Hematopoietic multipotent progenitor cell treated with erythropoietin and hydrocortisone succinate and interleukin-3 and kit ligand, for 17 days (in vitro differentiated cells): ENCODE results near the gene ZNRD2.
"Not testable (repeated sequence)": the region's sequence is repeated elsewhere in the genome, so short reads cannot be mapped to it uniquely, and the experiment has no call there.

Experiments
- DNase-seq: peaks from one replicate; pipeline ENCODE4 v3.0.0-alpha.2; 2015; ENCODE audit warnings: low spot score

Gene ZNRD2, protein sequence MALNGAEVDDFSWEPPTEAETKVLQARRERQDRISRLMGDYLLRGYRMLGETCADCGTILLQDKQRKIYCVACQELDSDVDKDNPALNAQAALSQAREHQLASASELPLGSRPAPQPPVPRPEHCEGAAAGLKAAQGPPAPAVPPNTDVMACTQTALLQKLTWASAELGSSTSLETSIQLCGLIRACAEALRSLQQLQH

DNA sequence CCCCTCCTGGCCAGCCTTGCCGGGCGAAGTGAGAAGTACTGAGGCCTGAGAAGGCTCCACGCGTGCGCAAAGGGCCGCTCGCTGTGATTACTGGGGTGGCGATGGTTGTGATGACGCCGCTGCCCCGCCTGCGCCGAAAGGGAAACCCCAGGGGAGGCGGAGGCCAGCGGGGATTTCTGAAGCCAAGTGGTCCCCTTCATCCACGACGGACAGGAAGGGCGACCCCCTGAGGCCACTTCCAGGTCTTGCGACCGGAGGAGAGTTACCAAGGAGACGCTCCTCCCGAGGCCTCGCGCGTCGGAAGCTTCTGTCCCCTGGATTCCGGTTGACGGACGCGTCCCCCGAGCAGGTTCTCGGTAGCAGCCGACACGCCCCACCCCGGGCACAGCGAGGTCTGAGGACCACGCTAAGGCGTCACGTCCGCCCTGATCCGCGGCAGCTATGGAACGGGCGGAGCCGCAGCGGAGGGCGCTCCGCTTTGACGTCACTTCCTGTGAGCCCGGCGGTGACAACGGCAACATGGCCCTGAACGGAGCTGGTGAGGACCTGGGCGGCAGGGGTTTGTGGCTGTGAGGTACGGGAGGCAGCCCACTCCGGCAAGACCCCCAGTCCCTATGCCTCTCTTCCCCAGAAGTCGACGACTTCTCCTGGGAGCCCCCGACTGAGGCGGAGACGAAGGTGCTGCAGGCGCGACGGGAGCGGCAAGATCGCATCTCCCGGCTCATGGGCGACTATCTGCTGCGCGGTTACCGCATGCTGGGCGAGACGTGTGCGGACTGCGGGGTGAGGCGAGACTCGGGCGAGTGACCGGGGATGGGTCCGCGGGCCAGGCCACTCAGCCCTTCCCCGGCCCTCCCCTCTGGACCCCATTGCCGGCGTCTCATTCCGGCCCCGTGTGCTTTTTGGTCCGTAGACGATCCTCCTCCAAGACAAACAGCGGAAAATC lies at the start of gene ZNRD2:
TSS of gene ZNRD2 (plus strand) at position 505 of the 946 bp plus-strand sequence. CDS start at position 520, 15 bp downstream.
- DNase-seq: peak; percentile 97

DNA sequence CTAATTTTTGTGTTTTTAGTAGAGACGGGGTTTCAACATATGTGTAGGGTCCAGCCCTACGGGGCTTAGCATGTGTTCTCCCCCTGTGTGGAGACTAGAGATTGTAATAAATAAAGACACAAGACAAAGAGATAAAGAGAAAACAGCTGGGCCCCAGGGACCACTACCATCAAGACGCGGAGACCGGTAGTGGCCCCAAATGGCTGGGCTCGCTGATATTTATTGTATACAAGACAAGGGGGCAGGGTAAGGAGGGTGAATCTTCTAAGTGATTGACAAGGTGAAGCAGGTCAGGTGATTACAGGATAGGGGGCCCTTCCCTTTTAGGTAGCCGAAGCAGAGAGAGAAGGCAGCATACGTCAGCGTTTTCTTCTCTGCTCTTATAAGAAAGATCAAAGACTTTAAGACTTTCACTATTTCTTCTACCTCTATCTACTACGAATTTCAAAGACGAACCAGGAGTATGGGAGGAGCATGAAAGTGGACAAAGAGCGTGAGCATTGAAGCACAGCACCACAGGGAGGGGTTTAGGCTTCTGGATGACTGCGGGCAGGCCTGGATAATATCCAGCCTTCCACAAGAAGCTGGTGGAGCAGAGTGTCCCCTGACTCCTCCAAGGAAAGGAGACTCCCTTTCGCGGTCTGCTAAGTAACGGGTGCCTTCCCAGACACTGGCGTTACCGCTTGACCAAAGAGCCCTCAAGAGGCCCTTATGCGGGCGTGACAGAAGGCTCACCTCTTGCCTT lies 48.3 kb upstream of the ZNRD2 start:
- DNase-seq: not testable (repeated sequence)

DNA sequence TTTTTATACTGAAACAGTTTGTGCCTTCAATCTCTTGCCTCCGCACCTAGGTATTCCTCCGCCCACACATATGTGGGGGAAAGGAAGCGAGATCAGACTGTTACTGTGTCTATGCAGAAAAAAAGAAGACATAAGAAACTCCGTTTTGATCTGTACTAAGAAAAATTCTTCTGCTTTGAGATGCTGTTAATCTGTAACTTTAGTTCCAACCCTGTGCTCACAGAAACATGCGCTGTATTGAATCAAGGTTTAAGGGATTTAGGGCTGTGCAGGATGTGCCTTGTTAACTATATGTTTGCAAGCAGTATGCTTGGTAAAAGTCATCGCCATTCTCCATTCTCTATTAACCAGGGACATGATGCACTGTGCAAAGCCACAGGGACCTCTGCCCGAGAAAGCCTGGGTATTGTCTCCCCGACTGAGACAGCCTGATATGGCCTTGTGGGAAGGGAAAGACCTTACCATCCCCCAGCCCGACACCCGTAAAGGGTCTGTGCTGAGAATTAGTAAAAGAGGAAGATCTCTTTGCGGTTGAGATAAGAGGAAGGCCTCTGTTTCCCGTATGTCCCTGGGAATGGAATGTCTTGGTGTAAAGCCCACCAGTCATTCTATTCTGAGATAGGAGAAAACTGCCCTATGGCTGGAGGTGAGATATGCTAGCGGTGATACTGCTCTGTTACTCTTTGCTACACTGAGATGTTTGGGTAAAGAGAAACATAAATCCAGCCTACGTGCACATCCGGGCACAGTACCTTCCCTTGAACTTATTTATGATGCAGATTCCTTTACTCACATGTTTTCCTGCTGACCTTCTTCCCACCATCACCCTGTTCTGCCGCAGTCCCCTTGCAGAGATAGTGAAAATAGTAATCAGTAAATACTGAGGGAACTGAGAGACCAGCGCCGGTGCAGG lies 47.3 kb upstream of the ZNRD2 start:
- DNase-seq: not testable (repeated sequence)

DNA sequence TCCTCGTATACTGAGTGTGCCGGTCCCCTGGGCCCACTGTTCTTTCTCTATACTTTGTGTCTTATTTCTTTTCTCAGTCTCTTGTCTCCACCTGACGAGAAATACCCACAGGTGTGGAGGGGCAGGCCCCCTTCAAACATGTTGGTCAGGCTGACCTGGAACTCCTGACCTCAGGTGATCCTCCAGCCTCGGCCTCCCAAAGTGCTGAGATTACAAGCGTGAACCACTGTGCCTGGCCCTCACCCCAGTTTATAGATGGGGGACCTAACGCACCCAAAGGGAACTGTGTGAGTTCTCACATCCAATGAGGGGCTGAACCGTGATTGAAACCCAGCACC lies 46.7 kb upstream of the ZNRD2 start:
- DNase-seq: not testable (repeated sequence)

DNA sequence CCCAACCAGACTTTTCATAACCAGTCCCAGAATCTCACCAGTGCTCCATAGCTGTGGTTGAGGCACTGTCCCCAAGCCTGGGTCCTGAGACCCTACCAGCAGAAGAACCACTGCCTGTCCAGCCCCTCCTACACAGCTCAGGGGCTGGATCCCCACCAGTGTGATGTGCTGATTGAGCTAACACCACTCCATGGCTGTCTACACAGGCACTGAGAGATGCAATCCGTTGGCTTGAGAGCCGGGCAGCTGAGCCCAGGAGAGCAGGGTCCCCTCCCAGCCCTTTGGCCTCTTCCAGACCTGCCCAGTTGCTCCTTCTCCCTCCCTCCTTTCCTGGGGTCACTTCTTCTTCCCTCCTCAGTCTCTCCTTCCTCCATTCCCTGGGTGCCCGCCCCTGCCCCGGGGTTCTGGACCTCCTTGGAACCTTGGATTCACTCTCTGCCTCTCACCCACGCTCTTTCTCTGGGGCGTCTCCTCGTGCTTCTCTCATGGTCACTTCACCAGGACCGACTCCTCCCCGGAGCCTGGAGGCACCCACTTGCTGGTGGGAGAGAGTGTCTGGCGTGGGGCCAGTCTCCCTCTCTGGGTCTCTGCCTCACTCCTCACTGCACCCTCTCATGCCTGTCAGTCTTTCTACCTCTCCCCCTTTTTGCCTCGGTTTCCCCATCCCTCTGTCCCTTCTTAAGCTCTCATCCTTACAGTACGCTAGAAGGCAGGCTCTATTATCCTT lies 46.1 kb upstream of the ZNRD2 start:
- DNase-seq: peak; percentile 16

DNA sequence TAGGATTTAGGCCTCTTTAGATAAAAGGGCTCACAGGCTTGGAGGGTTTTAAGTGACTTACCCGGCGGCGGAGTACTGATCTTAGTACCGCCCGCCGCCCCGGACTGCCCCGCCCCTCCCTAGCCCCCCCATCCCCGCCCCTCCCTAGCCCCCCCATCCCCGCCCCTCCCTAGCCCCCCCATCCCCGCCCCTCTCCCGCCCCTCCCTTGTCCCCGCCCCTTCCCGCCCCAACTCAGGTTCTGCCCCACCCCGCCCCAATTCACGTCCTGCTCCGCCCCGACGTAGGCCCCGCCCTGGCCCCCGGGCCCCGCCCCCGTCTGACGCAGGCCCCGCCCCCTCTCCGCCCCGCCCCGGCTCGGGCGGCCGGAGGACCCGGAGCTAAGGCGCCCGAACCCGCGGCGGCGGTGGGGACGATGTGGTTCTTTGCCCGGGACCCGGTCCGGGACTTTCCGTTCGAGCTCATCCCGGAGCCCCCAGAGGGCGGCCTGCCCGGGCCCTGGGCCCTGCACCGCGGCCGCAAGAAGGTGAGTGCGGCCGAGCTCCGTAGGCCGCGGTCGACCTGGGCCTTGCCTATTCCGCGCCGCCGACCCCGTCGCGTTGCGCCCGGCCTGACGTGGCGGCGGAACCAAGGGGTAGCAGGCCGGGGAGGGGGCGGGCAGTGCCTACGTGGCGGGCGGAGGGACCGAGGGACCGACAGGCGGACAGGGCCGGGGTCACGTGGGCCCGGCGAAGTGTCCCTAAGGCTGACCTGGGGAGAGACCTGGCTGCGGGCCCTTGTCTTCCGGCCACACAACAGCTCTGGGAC lies 45.3 kb upstream of the ZNRD2 start, which contains the start of gene SCYL1:
TSS of gene SCYL1 (plus strand) at position 343 of the 805 bp plus-strand sequence. CDS start at position 414, 71 bp downstream.
- peak; percentile 85 for DNase-seq

DNA sequence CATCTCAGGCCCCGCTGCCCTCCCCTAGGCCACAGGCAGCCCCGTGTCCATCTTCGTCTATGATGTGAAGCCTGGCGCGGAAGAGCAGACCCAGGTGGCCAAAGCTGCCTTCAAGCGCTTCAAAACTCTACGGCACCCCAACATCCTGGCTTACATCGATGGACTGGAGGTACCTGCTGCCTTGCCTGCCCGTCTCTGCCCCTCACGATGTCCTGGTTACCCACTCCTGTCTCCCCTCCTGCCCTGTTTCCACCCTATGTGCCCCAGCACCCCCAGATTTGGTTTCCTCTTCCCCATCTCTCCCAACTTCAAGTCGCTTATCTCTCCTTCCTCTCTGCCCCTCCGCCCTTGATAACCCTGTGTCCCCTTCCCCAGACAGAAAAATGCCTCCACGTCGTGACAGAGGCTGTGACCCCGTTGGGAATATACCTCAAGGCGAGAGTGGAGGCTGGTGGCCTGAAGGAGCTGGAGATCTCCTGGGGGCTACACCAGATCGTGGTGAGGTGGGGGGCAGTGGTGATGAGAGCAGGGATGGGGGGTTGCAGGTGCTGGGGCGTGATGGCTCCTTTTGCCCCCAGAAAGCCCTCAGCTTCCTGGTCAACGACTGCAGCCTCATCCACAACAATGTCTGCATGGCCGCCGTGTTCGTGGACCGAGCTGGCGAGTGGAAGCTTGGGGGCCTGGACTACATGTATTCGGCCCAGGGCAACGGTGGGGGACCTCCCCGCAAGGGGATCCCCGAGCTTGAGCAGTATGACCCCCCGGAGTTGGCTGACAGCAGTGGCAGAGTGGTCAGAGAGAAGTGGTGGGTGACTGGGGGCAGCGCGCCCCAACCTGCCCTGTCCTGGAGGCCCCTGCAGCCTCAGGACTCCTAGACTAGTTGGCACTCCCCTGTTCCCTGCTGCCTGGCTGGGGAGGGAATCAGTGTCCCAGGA lies 44.5 kb upstream of the ZNRD2 start:
- no peak for DNase-seq

DNA sequence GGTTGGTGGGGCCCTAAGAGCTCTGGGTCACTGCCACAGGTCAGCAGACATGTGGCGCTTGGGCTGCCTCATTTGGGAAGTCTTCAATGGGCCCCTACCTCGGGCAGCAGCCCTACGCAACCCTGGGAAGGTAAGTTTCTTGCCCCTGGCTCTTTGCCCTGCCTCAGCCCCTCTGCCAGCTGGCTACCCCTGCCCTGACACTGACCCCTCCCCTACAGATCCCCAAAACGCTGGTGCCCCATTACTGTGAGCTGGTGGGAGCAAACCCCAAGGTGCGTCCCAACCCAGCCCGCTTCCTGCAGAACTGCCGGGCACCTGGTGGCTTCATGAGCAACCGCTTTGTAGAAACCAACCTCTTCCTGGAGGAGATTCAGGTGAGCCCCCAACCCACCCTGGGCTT lies 43.5 kb upstream of the ZNRD2 start:
- no peak for DNase-seq

DNA sequence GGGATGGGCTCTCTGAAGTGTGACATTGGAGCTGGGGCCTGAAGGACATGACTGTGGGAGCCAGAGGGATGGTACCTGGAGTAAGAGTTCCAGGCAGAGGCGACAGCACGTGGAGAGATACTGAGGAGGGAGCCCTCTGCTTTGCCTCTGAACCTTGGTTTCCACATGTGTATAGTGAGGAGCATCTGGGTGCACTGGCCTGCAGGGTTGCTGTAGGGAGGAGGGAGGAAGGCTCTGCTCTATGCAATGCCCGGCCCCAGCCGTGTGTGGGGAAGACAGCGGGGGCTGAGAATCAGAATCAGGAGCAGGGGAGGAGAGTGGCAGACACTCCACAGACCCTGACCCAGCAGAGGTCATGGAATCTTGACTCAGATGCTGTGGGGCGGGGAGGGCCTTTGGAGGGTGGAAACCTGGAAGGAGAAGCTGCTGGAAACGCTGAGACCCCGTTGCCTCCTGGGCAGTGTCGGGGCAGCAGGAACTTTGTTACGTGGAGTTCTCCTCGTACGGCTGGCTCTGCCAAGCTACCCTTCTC lies 41.4 kb upstream of the ZNRD2 start:
- DNase-seq: no peak

DNA sequence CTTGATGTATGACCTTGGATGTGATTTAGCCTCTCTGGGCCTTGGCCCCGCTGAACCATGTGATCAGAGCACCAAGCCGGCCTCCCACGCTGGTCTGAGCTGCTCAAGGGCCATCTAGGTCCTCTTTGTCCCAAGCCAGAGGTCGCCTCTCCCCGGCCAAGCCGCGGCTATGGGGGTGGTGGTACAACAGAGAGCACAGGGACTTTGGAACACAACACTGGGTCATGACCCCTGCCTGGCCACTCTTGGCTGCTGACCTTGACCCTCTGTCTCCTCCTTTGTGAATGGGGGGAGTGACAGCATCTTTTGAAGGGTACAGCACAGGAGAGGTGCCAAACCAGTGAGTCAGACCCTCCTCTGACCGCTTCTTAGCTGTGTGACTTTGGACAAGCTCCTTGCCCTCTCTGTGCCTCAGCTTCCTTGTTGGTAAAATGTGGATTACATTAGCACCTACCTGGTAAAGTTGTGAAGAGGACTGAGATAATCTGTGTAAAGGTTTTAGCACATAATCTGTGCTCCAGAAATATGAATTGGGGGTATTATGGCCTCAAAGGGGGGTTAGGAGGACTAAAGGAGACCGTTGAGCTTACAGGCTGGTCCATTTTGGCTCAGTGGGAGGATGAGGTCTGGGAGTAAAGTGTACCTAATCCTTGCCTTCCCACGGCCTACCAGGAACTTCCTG lies 40.7 kb upstream of the ZNRD2 start:
- no peak for DNase-seq

DNA sequence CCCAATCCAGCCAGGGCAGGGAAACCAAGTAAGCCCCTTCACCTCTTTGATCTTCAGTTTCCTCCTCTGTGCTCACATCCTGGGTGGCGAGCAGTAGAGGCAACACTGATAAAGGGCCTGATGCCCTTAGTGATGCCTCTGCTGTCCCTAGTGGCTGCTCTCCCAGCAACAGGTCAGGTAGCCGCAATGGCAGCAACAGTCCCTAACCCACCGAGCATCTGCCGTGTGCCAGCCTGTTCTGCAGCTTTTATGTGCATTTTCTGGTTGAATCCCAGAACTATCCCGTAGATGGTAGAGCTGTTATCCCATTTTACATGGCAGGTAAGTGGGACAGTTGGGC lies 40.1 kb upstream of the ZNRD2 start:
- DNase-seq: peak; percentile 42

DNA sequence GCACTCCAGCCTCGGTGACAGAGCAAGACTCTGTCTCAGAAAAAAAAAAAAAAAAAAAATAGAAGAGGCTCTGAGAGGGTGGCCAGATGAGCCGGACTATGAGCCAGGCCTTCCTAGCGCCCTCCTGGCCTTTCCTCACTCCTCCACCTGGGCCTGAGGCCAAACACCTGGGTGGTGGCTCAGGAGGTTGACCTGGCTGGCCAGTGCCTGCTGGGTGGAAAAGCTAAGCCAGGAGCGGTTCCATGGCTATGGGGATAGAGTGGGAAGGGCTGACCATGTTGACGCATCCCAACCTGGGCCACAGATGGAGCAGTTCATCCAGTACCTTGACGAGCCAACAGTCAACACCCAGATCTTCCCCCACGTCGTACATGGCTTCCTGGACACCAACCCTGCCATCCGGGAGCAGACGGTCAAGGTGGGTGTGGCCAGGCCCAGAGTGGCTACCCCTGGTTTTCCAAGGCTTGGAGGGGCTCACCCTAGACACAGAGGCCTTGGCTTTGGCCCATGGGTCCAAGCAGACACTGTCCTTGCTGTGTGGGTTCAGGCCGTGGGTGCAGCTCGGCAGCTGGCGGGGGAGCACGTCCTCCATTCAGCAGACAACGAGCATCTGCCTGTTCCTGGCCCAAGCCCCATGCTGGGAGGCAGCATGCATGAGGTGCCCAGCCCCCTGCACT lies 37.8 kb upstream of the ZNRD2 start:
- DNase-seq: no peak

DNA sequence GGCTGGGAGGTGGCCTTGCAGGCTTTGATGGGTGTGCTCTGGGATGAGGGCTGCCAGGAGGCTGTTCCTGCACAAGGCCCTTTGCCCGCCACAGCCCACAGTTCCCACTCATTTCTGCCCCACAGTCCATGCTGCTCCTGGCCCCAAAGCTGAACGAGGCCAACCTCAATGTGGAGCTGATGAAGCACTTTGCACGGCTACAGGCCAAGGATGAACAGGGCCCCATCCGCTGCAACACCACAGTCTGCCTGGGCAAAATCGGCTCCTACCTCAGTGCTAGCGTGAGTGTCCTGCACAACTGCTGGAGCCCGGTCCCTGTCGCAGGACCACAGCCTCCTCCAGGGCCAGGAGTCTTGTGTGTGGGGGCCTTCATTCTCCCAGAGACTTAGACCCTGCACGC lies 35.2 kb upstream of the ZNRD2 start:
- no peak for DNase-seq

DNA sequence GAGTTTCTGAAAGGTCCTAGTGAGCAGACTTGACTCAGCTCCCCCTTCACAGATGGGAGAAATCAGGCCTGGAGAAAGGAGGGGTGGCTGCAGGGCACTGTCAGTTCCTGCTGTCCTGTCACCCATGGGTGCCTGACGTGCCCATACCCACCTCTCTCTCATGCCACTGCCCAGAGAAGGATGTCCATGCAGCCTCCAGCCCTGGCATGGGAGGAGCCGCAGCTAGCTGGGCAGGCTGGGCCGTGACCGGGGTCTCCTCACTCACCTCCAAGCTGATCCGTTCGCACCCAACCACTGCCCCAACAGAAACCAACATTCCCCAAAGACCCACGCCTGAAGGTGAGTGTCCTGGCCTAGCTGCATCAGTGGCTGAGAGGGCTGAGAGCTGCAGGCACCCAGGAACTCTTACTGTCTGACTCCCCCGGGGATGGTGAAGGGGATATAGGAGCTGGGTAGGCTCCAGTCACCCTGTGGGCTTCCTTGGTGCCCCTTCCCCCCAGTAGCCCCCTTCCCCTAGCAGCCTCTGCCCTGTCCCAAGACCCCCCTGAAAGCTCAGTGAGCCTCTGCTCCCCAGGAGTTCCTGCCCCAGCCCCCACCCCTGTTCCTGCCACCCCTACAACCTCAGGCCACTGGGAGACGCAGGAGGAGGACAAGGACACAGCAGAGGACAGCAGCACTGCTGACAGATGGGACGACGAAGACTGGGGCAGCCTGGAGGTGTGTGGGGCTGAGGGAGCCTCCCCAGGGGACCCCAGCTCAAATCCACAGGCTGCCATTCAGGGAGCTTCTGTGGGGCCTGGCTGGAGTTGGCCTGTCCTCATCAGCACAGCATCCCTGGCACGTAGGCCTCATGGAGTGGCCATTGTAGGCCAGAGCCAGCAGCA lies 33.6 kb upstream of the ZNRD2 start:
- DNase-seq: no peak

DNA sequence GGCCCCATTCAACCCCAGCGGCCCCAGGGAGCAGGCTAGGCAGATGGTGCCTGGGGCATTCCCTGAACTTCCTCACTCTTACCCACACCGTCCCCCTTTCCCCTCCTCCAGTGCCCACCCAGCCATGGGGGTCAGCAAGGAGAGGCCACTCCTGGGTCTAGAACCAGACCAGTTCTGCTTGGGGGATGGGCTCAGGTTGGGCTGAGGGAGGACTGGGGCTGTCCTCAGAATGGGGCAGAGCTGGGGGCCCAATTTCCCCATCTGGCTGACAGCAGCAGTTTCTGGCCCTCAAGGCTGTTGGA lies 33.0 kb upstream of the ZNRD2 start:
- DNase-seq: no peak

DNA sequence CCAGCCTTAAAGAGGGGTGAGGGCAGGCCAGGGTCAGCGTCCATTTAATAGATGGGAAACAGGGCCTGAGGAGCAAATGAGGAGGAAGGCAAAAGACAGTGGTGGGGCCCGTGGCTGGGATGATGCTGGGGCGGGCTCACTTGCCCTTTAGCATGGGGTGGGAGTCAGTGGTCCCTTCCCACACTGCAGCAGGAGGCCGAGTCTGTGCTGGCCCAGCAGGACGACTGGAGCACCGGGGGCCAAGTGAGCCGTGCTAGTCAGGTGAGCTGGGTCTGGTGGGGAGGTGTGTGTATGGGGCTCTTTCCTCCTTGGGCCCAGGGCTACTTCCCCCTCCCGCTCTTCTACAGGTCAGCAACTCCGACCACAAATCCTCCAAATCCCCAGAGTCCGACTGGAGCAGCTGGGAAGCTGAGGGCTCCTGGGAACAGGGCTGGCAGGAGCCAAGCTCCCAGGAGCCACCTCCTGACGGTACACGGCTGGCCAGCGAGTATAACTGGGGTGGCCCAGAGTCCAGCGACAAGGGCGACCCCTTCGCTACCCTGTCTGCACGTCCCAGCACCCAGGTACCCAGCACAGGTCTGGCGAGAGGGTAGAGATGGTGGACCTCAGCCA lies 32.6 kb upstream of the ZNRD2 start:
- no peak for DNase-seq
